PC-3 (cell line): Measurements from ENCODE around the gene RAB22A. TPM values are rescaled to one million over a fixed set of nuclear protein-coding genes. Genes with fewer than 3 reads are reported as not detected.

Experiments
- ATAC-seq: fragments of 200-7000 bp; cut with Tn5 transposase; 2 replicates; pipeline ENCODE4 v1.9.1; 2020; ENCODE audit warnings: mild to moderate bottlenecking, moderate library complexity
- Bru-seq: library from RNA; stranded (reverse); fragments of 400-500 nt; gene quantifications from one replicate; lab custom pipeline; 2021; lab: Mats Ljungman, UMichigan
- BruChase-seq, 2 experiments: library from RNA; stranded (reverse); fragments of 400-500 nt; gene quantifications; one replicate each; lab custom pipeline; 2021; lab: Mats Ljungman, UMichigan
- BruUV-seq: library from RNA; stranded (reverse); fragments of 400-500 nt; replicated peaks from 2 replicates; lab custom pipeline; 2021; lab: Mats Ljungman, UMichigan
- CTCF ChIA-PET: fragments of 300-600 bp; sonication (Branson Sonifier 250); formaldehyde crosslinking; loops from one replicate; lab custom pipeline; 2022; ENCODE audit warnings: antibody characterized with exemption; lab: Charles Lee
- POLR2A ChIA-PET: fragments of 300-600 bp; sonication (Branson Sonifier 250); formaldehyde crosslinking; loops from one replicate; lab custom pipeline; 2022; ENCODE audit warnings: antibody characterized with exemption; ENCODE audit not compliant: unreplicated experiment; lab: Charles Lee
- DNase-seq: peaks from one replicate; pipeline ENCODE4 v3.0.0-alpha.2; 2015
- H2AFZ ChIP-seq: fragments of 300-600 bp; sonication (generic); 2 replicates; pipeline ENCODE4 v1.6.0; 2016; ENCODE audit warnings: antibody characterized with exemption, low read length
- H3F3A ChIP-seq: fragments of 300-600 bp; sonication (generic); one replicate; pipeline ENCODE4 v1.6.0; 2017; ENCODE audit warnings: antibody characterized with exemption, low read length, control low read depth, mild to moderate bottlenecking; ENCODE audit not compliant: unreplicated experiment
- H3K27ac ChIP-seq: fragments of 300-600 bp; sonication (generic); 2 replicates; pipeline ENCODE4 v1.5.1; 2016; ENCODE audit warnings: mild to moderate bottlenecking, low read length
- H3K27me3 ChIP-seq: fragments of 300-600 bp; sonication (generic); 2 replicates; pipeline ENCODE4 v1.6.1; 2016; ENCODE audit warnings: low read length, mixed read lengths
- H3K36me3 ChIP-seq: fragments of 300-600 bp; sonication (generic); 2 replicates; pipeline ENCODE4 v1.6.1; 2016; ENCODE audit warnings: low read depth, mixed run types, low read length, mixed read lengths
- H3K4me1 ChIP-seq: fragments of 300-600 bp; sonication (generic); 2 replicates; pipeline ENCODE4 v1.5.1; 2016; ENCODE audit warnings: low read length; ENCODE audit not compliant: insufficient read depth
- H3K4me2 ChIP-seq: fragments of 300-600 bp; sonication (generic); 2 replicates; pipeline ENCODE4 v1.6.0; 2016; ENCODE audit warnings: low read length
- H3K4me3 ChIP-seq: fragments of 300-600 bp; sonication (generic); 2 replicates; pipeline ENCODE4 v1.5.1; 2016; ENCODE audit warnings: mild to moderate bottlenecking, low read length, mixed read lengths
- H3K79me2 ChIP-seq: fragments of 300-600 bp; sonication (generic); 2 replicates; pipeline ENCODE4 v1.6.1; 2017; ENCODE audit warnings: low read length, mixed read lengths
- H3K9ac ChIP-seq: fragments of 300-600 bp; sonication (generic); 2 replicates; pipeline ENCODE4 v1.6.0; 2016; ENCODE audit warnings: mild to moderate bottlenecking, low read length
- H3K9me2 ChIP-seq: fragments of 300-600 bp; sonication (generic); replicated peaks from 2 replicates; pipeline ENCODE4 v1.6.1; 2016; ENCODE audit warnings: mixed run types, low read length, mixed read lengths
- H3K9me3 ChIP-seq: fragments of 300-600 bp; sonication (generic); 2 replicates; pipeline ENCODE4 v1.6.1; 2016; ENCODE audit warnings: low read length, mixed read lengths
- H4K20me1 ChIP-seq: fragments of 300-600 bp; sonication (generic); 2 replicates; pipeline ENCODE4 v1.6.1; 2016; ENCODE audit warnings: low read length, mixed read lengths
- EZH2 ChIP-seq: fragments of 300-600 bp; sonication (generic); IDR thresholded peaks from one replicate; pipeline ENCODE4 v1.6.1; 2017; ENCODE audit warnings: antibody characterized with exemption, mild to moderate bottlenecking, low read length; ENCODE audit not compliant: unreplicated experiment
- EZH2phosphoT487 ChIP-seq: fragments of 300-600 bp; sonication (generic); IDR thresholded peaks from 2 replicates; pipeline ENCODE4 v1.6.1; 2018; ENCODE audit warnings: mild to moderate bottlenecking, antibody characterized with exemption, low read length, borderline replicate concordance
- intact Hi-C: fragments of 100-400 bp; cut with micrococcal nuclease; formaldehyde crosslinking; loops from 2 replicates; pipeline ENCODE4 v1.9.0; 2023
- long read RNA-seq: library from polyadenylated mRNA; unstranded; transcript quantifications from one replicate; pipeline ENCODE4 v2.0.0, GENCODE V29; 2021; ENCODE audit not compliant: unreplicated experiment
- total RNA-seq: library from RNA; depleted of rRNA; stranded (reverse); fragments of >200 nt; gene quantifications from 2 replicates; pipeline ENCODE4 v1.2.3, GENCODE V29; 2014; rRNA removed
- TF ChIP-seq, protein P1 (sequence below): fragments of 300-600 bp; sonication (generic); conservative IDR thresholded peaks from 2 replicates; pipeline ENCODE4 v1.5.1; 2017; ENCODE audit warnings: antibody characterized with exemption, low read depth, mild to moderate bottlenecking, low read length

The RAB22A gene, protein sequence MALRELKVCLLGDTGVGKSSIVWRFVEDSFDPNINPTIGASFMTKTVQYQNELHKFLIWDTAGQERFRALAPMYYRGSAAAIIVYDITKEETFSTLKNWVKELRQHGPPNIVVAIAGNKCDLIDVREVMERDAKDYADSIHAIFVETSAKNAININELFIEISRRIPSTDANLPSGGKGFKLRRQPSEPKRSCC
- 47.4 and 55.0 TPM in 2 replicates for total RNA-seq
- percentile 93 among the genes with signal in this experiment for Bru-seq, nascent RNA
- percentile 91 among the genes with signal in this experiment for BruChase-seq, experiment 1, labeled RNA remaining after a 6-hour chase
- BruChase-seq, experiment 2, labeled RNA remaining after a 2-hour chase: percentile 92 among the genes with signal in this experiment
- long read RNA-seq, full-length matches to known transcripts: 189 of 245 reads
- long read RNA-seq, partial matches to known transcripts: 6 of 245 reads
- long read RNA-seq, other reads (novel, unspliced or antisense): 50 of 245 reads

DNA sequence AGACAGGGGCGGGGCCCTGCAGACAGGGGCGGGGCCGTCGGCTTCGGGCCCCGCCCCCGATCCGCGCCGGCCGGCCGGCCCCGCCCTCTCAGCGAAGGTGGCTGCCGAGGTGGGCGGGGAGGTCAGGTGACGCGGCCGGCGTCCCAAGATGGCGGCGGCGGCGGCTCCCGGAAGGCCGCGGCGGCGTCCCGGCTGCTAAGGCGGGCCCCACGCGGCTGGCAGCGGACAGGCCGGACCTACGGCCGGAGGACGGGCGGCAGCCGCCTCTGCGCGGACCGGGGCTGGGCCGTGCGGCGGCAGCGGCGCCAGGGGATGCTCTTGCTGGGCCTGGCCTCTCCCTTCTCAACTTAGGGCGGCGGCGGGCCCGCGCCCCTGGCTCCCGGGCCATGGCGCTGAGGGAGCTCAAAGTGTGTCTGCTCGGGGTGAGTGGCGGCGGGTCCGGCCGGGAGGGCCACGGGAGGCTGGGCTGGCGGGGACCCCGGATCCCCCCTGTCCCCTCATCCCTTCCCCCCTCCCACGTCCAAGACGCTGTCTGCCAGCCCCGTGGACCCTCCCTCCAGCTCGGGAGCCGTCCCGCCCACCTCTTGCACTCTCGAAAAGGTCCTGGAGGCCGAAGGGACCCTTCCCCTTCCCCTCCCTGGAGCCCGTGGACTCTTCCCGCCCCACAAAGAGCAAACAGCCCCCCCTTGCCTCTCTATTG lies at the start of gene RAB22A:
RAB22A (plus strand) TSS at position 125 of the 700 bp plus-strand sequence; CDS start at position 387, 262 bp downstream.
- peak within 1 kb of the TSS; percentile 83 for H2AFZ ChIP-seq
- ATAC-seq (peak; percentile 62), DNase-seq (peak; percentile 84)
- H4K20me1 ChIP-seq: peaks cover 13% of the 10 kb centered on the region; the same call in 1 of the 2 replicates
- H3K4me1 ChIP-seq: peaks cover 44% of the 10 kb centered on the region
- H3K4me3 ChIP-seq: peak within 1 kb of the TSS; percentile 86
- peak within 1 kb of the TSS; percentile 97 for H3K9ac ChIP-seq
- peaks cover 21% of the 10 kb centered on the region for H3K36me3 ChIP-seq
- no peaks in the 10 kb centered on the region for H3K27me3 ChIP-seq
- BruUV-seq: no TSS peak
- TF ChIP-seq, protein P1, sequence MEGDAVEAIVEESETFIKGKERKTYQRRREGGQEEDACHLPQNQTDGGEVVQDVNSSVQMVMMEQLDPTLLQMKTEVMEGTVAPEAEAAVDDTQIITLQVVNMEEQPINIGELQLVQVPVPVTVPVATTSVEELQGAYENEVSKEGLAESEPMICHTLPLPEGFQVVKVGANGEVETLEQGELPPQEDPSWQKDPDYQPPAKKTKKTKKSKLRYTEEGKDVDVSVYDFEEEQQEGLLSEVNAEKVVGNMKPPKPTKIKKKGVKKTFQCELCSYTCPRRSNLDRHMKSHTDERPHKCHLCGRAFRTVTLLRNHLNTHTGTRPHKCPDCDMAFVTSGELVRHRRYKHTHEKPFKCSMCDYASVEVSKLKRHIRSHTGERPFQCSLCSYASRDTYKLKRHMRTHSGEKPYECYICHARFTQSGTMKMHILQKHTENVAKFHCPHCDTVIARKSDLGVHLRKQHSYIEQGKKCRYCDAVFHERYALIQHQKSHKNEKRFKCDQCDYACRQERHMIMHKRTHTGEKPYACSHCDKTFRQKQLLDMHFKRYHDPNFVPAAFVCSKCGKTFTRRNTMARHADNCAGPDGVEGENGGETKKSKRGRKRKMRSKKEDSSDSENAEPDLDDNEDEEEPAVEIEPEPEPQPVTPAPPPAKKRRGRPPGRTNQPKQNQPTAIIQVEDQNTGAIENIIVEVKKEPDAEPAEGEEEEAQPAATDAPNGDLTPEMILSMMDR: no peak
- TF ChIP-seq EZH2phosphoT487 (no peak), EZH2 (no peak)
- no peaks in the 10 kb centered on the region for H3F3A ChIP-seq
- no peaks in the 10 kb centered on the region for H3K9me3 ChIP-seq
- H3K79me2 ChIP-seq: peaks cover 50% of the 10 kb centered on the region
- intact Hi-C loops: loop anchor here (1.0 to 5.0 kb wide), 3 partner anchors 73 to 138 kb away; partner anchors contain the start of gene VAPB
- H3K27ac ChIP-seq: peak within 1 kb of the TSS; percentile 68
- CTCF ChIA-PET: no interaction called here
- POLR2A ChIA-PET: no interaction called here
- no peaks in the 10 kb centered on the region for H3K9me2 ChIP-seq
- peak within 1 kb of the TSS; percentile 95 for H3K4me2 ChIP-seq

DNA sequence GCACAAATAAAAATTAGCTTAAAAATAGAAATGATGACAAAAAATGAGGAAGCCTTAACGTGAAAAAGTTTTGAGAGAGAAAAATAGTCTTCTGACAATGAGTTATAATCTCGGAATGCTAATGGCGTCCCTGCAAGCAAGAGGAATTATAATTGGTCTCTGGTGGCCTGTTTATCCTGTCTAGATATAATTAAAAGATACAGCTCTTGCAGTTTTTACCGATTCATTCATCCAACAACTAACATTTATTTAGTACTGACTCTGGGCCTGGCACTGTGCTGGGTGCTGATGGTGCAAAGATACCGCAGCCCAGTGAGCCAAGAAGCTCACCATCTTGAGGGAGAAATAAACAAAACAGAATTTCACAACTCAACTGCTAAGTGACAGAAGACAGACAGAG lies 49.5 kb upstream of the RAB22A start:
- intact Hi-C loops: no loop called here
- POLR2A ChIA-PET: no interaction called here
- H4K20me1 ChIP-seq: no peaks in the 10 kb centered on the region
- no peaks in the 10 kb centered on the region for H3K27me3 ChIP-seq
- H3K9ac ChIP-seq: no peak overlapping the region
- H3K27ac ChIP-seq: no peak overlapping the region
- DNase-seq (no peak), ATAC-seq (no peak)
- no peak overlapping the region for H3K4me3 ChIP-seq
- BruUV-seq: no TSS peak
- H3K36me3 ChIP-seq: peaks cover 2% of the 10 kb centered on the region; the same call in 1 of the 2 replicates
- H3K9me3 ChIP-seq: no peaks in the 10 kb centered on the region
- TF ChIP-seq EZH2phosphoT487 (no peak), EZH2 (no peak)
- TF ChIP-seq, protein P1: no peak
- CTCF ChIA-PET: no interaction called here
- no peaks in the 10 kb centered on the region for H3F3A ChIP-seq
- H3K4me2 ChIP-seq: no peak overlapping the region
- H3K4me1 ChIP-seq: peaks cover 11% of the 10 kb centered on the region
- H2AFZ ChIP-seq: no peak overlapping the region
- H3K79me2 ChIP-seq: no peaks in the 10 kb centered on the region
- H3K9me2 ChIP-seq: no peaks in the 10 kb centered on the region
